ENCODE results near the gene AMDHD2. TPM values are rescaled to one million over a fixed set of nuclear protein-coding genes. Genes with fewer than 3 reads are reported as not detected.

Gene AMDHD2
- total and polyA plus RNA-seq, 2 of the 13 experiments (the other 11 are each of a cell fraction or from before 2014, with no cell fraction given): 33.5 to 39.1 TPM

DNA sequence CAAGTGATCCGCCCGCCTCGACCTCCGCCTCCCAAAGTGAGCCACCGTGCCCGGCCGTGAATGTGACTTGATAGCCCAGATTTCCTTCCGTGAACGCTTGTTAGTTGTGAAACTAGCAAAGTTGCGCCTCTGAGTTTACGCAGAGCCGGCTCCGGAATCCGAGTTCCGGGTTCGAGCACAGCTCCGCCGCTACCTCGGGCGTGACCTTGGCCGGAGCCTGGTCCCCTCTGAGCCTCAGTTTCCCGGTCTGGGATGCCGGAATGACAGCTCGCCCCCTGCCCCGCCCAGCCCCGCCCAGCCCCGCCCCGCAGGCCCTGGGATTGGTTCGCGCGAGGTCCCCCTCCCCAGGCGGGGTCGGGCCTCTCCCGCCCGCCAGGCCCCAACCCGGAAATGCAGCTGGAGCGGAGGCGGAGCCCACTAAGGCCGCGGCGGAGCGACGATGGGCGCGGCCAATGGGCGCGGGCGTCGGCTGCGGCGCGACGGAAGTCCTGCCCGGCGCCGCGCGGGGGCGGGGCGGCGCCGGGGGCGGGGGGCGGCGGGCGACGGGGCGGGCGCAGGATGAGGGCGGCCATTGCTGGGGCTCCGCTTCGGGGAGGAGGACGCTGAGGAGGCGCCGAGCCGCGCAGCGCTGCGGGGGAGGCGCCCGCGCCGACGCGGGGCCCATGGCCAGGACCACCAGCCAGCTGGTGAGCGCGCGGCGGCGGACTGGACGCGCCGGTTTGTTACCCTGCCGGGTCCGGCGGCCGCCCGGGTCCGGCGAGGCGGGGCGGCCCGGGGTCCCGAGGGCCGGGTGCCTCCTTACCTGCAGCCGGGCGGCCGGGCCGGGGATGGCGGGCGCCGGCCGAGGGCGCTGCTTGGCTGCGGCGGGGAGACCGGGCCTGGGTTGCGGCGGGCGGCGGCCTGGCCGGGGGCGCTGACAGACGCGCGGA, 17.5 kb downstream of the AMDHD2 start, which contains the start of gene PDPK1 (continued):
- TF ChIP-seq THAP11 (CRISPR knock-in tag; IDR thresholded peaks at IDR 0.05): peak; percentile 72
- TF ChIP-seq, protein P1, sequence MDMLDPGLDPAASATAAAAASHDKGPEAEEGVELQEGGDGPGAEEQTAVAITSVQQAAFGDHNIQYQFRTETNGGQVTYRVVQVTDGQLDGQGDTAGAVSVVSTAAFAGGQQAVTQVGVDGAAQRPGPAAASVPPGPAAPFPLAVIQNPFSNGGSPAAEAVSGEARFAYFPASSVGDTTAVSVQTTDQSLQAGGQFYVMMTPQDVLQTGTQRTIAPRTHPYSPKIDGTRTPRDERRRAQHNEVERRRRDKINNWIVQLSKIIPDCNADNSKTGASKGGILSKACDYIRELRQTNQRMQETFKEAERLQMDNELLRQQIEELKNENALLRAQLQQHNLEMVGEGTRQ (IDR thresholded peaks at IDR 0.05; ENCODE audit: low read depth, low read length): no peak
- TF ChIP-seq, protein P1 (CRISPR knock-in tag; IDR thresholded peaks at IDR 0.05; ENCODE audit: borderline replicate concordance): no peak
- TF ChIP-seq PCBP1 (IDR thresholded peaks at IDR 0.05; ENCODE audit: borderline replicate concordance, low read depth, low read length): 0 out of 2 replicates have a peak, but pooled peaks have one; percentile 26
- TF ChIP-seq ZNF777 (CRISPR knock-in tag; IDR thresholded peaks at IDR 0.05): peak; percentile 38; the same call in 1 of the 2 replicates
- no peak for TF ChIP-seq NR2F6 (IDR thresholded peaks at IDR 0.05)
- TF ChIP-seq NR2F6 (CRISPR knock-in tag; IDR thresholded peaks at IDR 0.05): peak; percentile 11; the same call in 1 of the 2 replicates
- TF ChIP-seq RFXANK (CRISPR knock-in tag; IDR thresholded peaks at IDR 0.05): no peak
- peak; percentile 81 for TF ChIP-seq GABPA (IDR thresholded peaks at IDR 0.05; ENCODE audit: low read depth, low read length)
- TF ChIP-seq GABPA (CRISPR knock-in tag; IDR thresholded peaks at IDR 0.05; ENCODE audit: low read depth): peak; percentile 78
- TF ChIP-seq SNAI1 (CRISPR knock-in tag; IDR thresholded peaks at IDR 0.05; ENCODE audit: borderline replicate concordance): no peak
- TF ChIP-seq YY1 (IDR thresholded peaks at IDR 0.05; ENCODE audit: insufficient read depth, insufficient replicate concordance, low read depth, low read length): peak; percentile 90
- TF ChIP-seq ZNF687 (CRISPR knock-in tag; IDR thresholded peaks at IDR 0.05): peak; percentile 40; the same call in 1 of the 2 replicates
- no peak for TF ChIP-seq SUZ12 (IDR thresholded peaks at IDR 0.05; ENCODE audit: low read depth, low read length)
- no peak for TF ChIP-seq MZF1 (CRISPR knock-in tag; IDR thresholded peaks at IDR 0.05; ENCODE audit: borderline replicate concordance)
- peak; percentile 44; the same call in 1 of the 3 replicates for TF ChIP-seq MXI1 (IDR thresholded peaks at IDR 0.05; ENCODE audit: borderline replicate concordance, low read depth, low read length)
- TF ChIP-seq KDM2A (CRISPR knock-in tag; IDR thresholded peaks at IDR 0.05; ENCODE audit: borderline replicate concordance, low read depth): peak; percentile 47; the same call in 1 of the 2 replicates
- no peak for TF ChIP-seq ZNF235 (CRISPR knock-in tag; IDR thresholded peaks at IDR 0.05; ENCODE audit: borderline replicate concordance)
- TF ChIP-seq, protein P2, sequence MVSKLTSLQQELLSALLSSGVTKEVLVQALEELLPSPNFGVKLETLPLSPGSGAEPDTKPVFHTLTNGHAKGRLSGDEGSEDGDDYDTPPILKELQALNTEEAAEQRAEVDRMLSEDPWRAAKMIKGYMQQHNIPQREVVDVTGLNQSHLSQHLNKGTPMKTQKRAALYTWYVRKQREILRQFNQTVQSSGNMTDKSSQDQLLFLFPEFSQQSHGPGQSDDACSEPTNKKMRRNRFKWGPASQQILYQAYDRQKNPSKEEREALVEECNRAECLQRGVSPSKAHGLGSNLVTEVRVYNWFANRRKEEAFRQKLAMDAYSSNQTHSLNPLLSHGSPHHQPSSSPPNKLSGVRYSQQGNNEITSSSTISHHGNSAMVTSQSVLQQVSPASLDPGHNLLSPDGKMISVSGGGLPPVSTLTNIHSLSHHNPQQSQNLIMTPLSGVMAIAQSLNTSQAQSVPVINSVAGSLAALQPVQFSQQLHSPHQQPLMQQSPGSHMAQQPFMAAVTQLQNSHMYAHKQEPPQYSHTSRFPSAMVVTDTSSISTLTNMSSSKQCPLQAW (CRISPR knock-in tag; IDR thresholded peaks at IDR 0.05): no peak
- TF ChIP-seq FOXC1 (CRISPR knock-in tag; IDR thresholded peaks at IDR 0.05; ENCODE audit: borderline replicate concordance): no peak
